ENCODE measurements around the gene CHD6.

CHD6 gene

GRCh38 chr20:41618807-41619311 lies 682 bp upstream of the CHD6 start:
- Histone ChIP-seq H3K18ac (ENCODE audit: low read depth in 1 of 2, low read length in 2 of 2) (peak overlapping the region; percentile 70 to 71), H3K23ac (ENCODE audit: low read length in 2 of 2) (no peak overlapping the region), H3K4ac (ENCODE audit: low read depth in 1 of 2, low read length in 2 of 2) (peak overlapping the region in 1 of 2 experiments; percentile 18), H3K4me2 (ENCODE audit: low read length, poor library complexity, severe bottlenecking) (peak overlapping the region; percentile 97), H4K91ac (ENCODE audit: low read length) (peak overlapping the region; percentile 46), H2AK5ac (ENCODE audit: low read length, severe bottlenecking) (no peak overlapping the region), H4K8ac (ENCODE audit: low read length) (peak overlapping the region; percentile 87), H2BK15ac (ENCODE audit: low read depth, poor library complexity, severe bottlenecking) (no peak overlapping the region), H3K4me3 (ENCODE audit: insufficient read depth in 1 of 2, low read depth in 1 of 2, low read length in 2 of 2) (peak overlapping the region; percentile 79 to 82), H3K79me1 (replicated peaks; ENCODE audit: low read length, poor library complexity, severe bottlenecking) (peaks cover 2% of the 10 kb centered on the region), H3K27me3 (ENCODE audit: control insufficient read depth in 1 of 2, insufficient read depth in 1 of 2, low read length in 2 of 2) (peaks cover 0 to 15% of the 10 kb centered on the region in 2 experiments), H3K9ac (ENCODE audit: low read length) (peak overlapping the region; percentile 75), H2BK120ac (ENCODE audit: low read depth, low read length) (peak overlapping the region; percentile 30), H2AFZ (ENCODE audit: low read depth, low read length) (peak overlapping the region; percentile 98), H3K9me3 (ENCODE audit: control insufficient read depth, low read length) (no peaks in the 10 kb centered on the region), H3K14ac (ENCODE audit: low read length in 2 of 2) (peak overlapping the region in 1 of 2 experiments; percentile 45), H3K27ac (ENCODE audit: low read length, poor library complexity, severe bottlenecking) (peak overlapping the region; percentile 6), H3K4me1 (ENCODE audit: control insufficient read depth, insufficient read depth, low read depth, low read length) (no peaks in the 10 kb centered on the region), H2BK5ac (ENCODE audit: low read depth, low read length, poor library complexity, severe bottlenecking) (no peak overlapping the region), H3K36me3 (ENCODE audit: control insufficient read depth in 1 of 2, insufficient read depth in 2 of 2, low read depth in 1 of 2, low read length in 2 of 2) (no peaks in the 10 kb centered on the region), H2BK12ac (ENCODE audit: low read length in 2 of 2) (peak overlapping the region in 1 of 2 experiments; percentile 86)
- 4% methylated on average over 28 of the region's 30 CpGs for WGBS
- DNase-seq = peak; percentile 23

GRCh38 chr20:41617059-41617901 lies 897 bp downstream of the CHD6 start:
- Histone ChIP-seq H2AFZ (ENCODE audit: low read depth, low read length) (no peak overlapping the region), H3K27ac (ENCODE audit: low read length, poor library complexity, severe bottlenecking) (no peak overlapping the region), H4K8ac (ENCODE audit: low read length) (no peak overlapping the region), H3K27me3 (ENCODE audit: control insufficient read depth in 1 of 2, insufficient read depth in 1 of 2, low read length in 2 of 2) (peaks cover 0 to 12% of the 10 kb centered on the region in 2 experiments), H3K4me1 (ENCODE audit: control insufficient read depth, insufficient read depth, low read depth, low read length) (no peaks in the 10 kb centered on the region), H3K9me3 (ENCODE audit: control insufficient read depth, low read length) (no peaks in the 10 kb centered on the region), H2BK12ac (ENCODE audit: low read length in 2 of 2) (no peak overlapping the region), H3K14ac (ENCODE audit: low read length in 2 of 2) (peak overlapping the region; percentile 41 to 70), H2AK5ac (ENCODE audit: low read length, severe bottlenecking) (no peak overlapping the region), H2BK5ac (ENCODE audit: low read depth, low read length, poor library complexity, severe bottlenecking) (peak overlapping the region; percentile 90), H3K36me3 (ENCODE audit: control insufficient read depth in 1 of 2, insufficient read depth in 2 of 2, low read depth in 1 of 2, low read length in 2 of 2) (no peaks in the 10 kb centered on the region), H3K4me3 (ENCODE audit: insufficient read depth in 1 of 2, low read depth in 1 of 2, low read length in 2 of 2) (peak overlapping the region; percentile 88 to 91), H3K4me2 (ENCODE audit: low read length, poor library complexity, severe bottlenecking) (peak overlapping the region; percentile 43), H3K4ac (ENCODE audit: low read depth in 1 of 2, low read length in 2 of 2) (no peak overlapping the region), H3K79me1 (replicated peaks; ENCODE audit: low read length, poor library complexity, severe bottlenecking) (peaks cover 4% of the 10 kb centered on the region), H3K18ac (ENCODE audit: low read depth in 1 of 2, low read length in 2 of 2) (no peak overlapping the region), H3K23ac (ENCODE audit: low read length in 2 of 2) (no peak overlapping the region), H3K9ac (ENCODE audit: low read length) (peak overlapping the region; percentile 91), H4K91ac (ENCODE audit: low read length) (no peak overlapping the region), H2BK15ac (ENCODE audit: low read depth, poor library complexity, severe bottlenecking) (no peak overlapping the region), H2BK120ac (ENCODE audit: low read depth, low read length) (no peak overlapping the region)
- WGBS = 12% methylated on average over 16 of the region's 35 CpGs
- DNase-seq = peak; percentile 56

- no peak overlapping the region for H4K91ac ChIP-seq (ENCODE audit: low read length)
- H2BK120ac ChIP-seq (ENCODE audit: low read depth, low read length) = no peak overlapping the region
- no peak overlapping the region for H3K27ac ChIP-seq (ENCODE audit: low read length, poor library complexity, severe bottlenecking)
- peak overlapping the region in 1 of 2 experiments; percentile 88 for H3K4me3 ChIP-seq (ENCODE audit: insufficient read depth in 1 of 2, low read depth in 1 of 2, low read length in 2 of 2)
- no peak overlapping the region for H2BK5ac ChIP-seq (ENCODE audit: low read depth, low read length, poor library complexity, severe bottlenecking)
- 100% methylated on average over 4 of the region's 4 CpGs for WGBS
- H3K27me3 ChIP-seq (ENCODE audit: control insufficient read depth in 1 of 2, insufficient read depth in 1 of 2, low read length in 2 of 2) = peaks cover 0 to 5% of the 10 kb centered on the region in 2 experiments
- H4K8ac ChIP-seq (ENCODE audit: low read length) = no peak overlapping the region
- H3K18ac ChIP-seq (ENCODE audit: low read depth in 1 of 2, low read length in 2 of 2) = no peak overlapping the region
- no peaks in the 10 kb centered on the region for H3K9me3 ChIP-seq (ENCODE audit: control insufficient read depth, low read length)
- H2BK12ac ChIP-seq (ENCODE audit: low read length in 2 of 2) = no peak overlapping the region
- peak; percentile 7 for DNase-seq
- H3K36me3 ChIP-seq (ENCODE audit: control insufficient read depth in 1 of 2, insufficient read depth in 2 of 2, low read depth in 1 of 2, low read length in 2 of 2) = no peaks in the 10 kb centered on the region
- H3K79me1 ChIP-seq (replicated peaks; ENCODE audit: low read length, poor library complexity, severe bottlenecking) = peaks cover 4% of the 10 kb centered on the region
- no peak overlapping the region for H2BK15ac ChIP-seq (ENCODE audit: low read depth, poor library complexity, severe bottlenecking)
- no peak overlapping the region for H3K14ac ChIP-seq (ENCODE audit: low read length in 2 of 2)
- H2AFZ ChIP-seq (ENCODE audit: low read depth, low read length) = no peak overlapping the region
- no peak overlapping the region for H3K23ac ChIP-seq (ENCODE audit: low read length in 2 of 2)
- no peak overlapping the region for H3K4ac ChIP-seq (ENCODE audit: low read depth in 1 of 2, low read length in 2 of 2)
- no peak overlapping the region for H3K4me2 ChIP-seq (ENCODE audit: low read length, poor library complexity, severe bottlenecking)
- no peak overlapping the region for H2AK5ac ChIP-seq (ENCODE audit: low read length, severe bottlenecking)
- no peaks in the 10 kb centered on the region for H3K4me1 ChIP-seq (ENCODE audit: control insufficient read depth, insufficient read depth, low read depth, low read length)
- peak overlapping the region; percentile 91 for H3K9ac ChIP-seq (ENCODE audit: low read length)
These were observed 1.9 kb downstream of the CHD6 start for GRCh38 chr20:41616228-41616627.

GRCh38 chr20:41615676-41616075 lies 2.5 kb downstream of the CHD6 start:
- no peak overlapping the region for H2BK5ac ChIP-seq (ENCODE audit: low read depth, low read length, poor library complexity, severe bottlenecking)
- no peak overlapping the region for H4K91ac ChIP-seq (ENCODE audit: low read length)
- no peak overlapping the region for H2BK120ac ChIP-seq (ENCODE audit: low read depth, low read length)
- no peak overlapping the region for H2BK12ac ChIP-seq (ENCODE audit: low read length in 2 of 2)
- no peak for DNase-seq
- no peaks in the 10 kb centered on the region for H3K9me3 ChIP-seq (ENCODE audit: control insufficient read depth, low read length)
- no peak overlapping the region for H3K4me3 ChIP-seq (ENCODE audit: insufficient read depth in 1 of 2, low read depth in 1 of 2, low read length in 2 of 2)
- no peak overlapping the region for H3K4ac ChIP-seq (ENCODE audit: low read depth in 1 of 2, low read length in 2 of 2)
- H3K23ac ChIP-seq (ENCODE audit: low read length in 2 of 2) = no peak overlapping the region
- no peak overlapping the region for H3K9ac ChIP-seq (ENCODE audit: low read length)
- peaks cover 4% of the 10 kb centered on the region for H3K79me1 ChIP-seq (replicated peaks; ENCODE audit: low read length, poor library complexity, severe bottlenecking)
- H3K14ac ChIP-seq (ENCODE audit: low read length in 2 of 2) = no peak overlapping the region
- H2BK15ac ChIP-seq (ENCODE audit: low read depth, poor library complexity, severe bottlenecking) = no peak overlapping the region
- H3K27me3 ChIP-seq (ENCODE audit: control insufficient read depth in 1 of 2, insufficient read depth in 1 of 2, low read length in 2 of 2) = no peaks in the 10 kb centered on the region
- H3K4me2 ChIP-seq (ENCODE audit: low read length, poor library complexity, severe bottlenecking) = no peak overlapping the region
- no peaks in the 10 kb centered on the region for H3K4me1 ChIP-seq (ENCODE audit: control insufficient read depth, insufficient read depth, low read depth, low read length)
- H3K27ac ChIP-seq (ENCODE audit: low read length, poor library complexity, severe bottlenecking) = no peak overlapping the region
- no peak overlapping the region for H2AFZ ChIP-seq (ENCODE audit: low read depth, low read length)
- H3K36me3 ChIP-seq (ENCODE audit: control insufficient read depth in 1 of 2, insufficient read depth in 2 of 2, low read depth in 1 of 2, low read length in 2 of 2) = no peaks in the 10 kb centered on the region
- H4K8ac ChIP-seq (ENCODE audit: low read length) = no peak overlapping the region
- WGBS = 81% methylated on average over 2 of the region's 3 CpGs
- no peak overlapping the region for H2AK5ac ChIP-seq (ENCODE audit: low read length, severe bottlenecking)
- H3K18ac ChIP-seq (ENCODE audit: low read depth in 1 of 2, low read length in 2 of 2) = no peak overlapping the region
